ENCODE measurements around the gene ALDOB.

The ALDOB gene

DNA sequence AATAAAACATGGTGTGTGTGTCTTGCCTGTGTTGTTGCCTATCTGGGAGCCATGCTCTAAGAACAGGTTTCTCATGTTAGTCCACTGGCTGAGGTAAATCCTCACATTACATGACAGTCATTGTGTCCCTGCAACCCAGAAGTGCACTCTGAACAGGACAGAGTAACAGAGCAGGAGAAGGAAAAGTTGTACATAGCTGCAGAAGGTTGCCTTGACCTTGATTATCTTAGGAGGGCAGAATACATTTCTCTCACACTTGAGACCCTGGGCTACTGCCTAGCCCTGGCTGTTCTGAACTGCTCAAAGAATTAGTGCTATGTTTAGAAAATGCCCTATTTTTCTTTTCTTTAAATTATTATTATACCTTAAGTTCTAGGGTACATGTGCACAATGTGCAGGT is 20.0 kb downstream of the ALDOB start:
- H3K27ac ChIP-seq: no peak overlapping the region
- TF ChIP-seq, protein P1, sequence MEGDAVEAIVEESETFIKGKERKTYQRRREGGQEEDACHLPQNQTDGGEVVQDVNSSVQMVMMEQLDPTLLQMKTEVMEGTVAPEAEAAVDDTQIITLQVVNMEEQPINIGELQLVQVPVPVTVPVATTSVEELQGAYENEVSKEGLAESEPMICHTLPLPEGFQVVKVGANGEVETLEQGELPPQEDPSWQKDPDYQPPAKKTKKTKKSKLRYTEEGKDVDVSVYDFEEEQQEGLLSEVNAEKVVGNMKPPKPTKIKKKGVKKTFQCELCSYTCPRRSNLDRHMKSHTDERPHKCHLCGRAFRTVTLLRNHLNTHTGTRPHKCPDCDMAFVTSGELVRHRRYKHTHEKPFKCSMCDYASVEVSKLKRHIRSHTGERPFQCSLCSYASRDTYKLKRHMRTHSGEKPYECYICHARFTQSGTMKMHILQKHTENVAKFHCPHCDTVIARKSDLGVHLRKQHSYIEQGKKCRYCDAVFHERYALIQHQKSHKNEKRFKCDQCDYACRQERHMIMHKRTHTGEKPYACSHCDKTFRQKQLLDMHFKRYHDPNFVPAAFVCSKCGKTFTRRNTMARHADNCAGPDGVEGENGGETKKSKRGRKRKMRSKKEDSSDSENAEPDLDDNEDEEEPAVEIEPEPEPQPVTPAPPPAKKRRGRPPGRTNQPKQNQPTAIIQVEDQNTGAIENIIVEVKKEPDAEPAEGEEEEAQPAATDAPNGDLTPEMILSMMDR (conservative IDR thresholded peaks at IDR 0.05): no peak

DNA sequence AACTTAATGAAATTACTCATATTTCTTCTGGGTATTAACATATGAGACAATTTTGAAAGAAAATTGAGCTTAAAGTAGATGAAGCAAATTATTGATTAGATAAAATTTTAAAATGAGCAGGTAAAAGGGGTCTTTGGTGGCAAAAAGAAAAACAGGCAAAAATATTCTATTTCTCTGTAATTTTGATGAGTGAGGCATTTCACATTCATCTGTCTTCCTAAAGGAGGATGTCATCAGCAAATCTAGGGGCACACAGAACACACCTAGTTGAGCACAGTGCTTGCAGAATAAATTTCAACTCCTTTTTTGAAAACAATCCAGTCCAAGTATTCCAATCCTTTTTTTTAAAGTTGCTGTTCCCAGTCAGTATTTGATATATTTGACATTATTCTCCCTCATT is 20.7 kb downstream of the ALDOB start:
- TF ChIP-seq, protein P1 (conservative IDR thresholded peaks at IDR 0.05): no peak
- H3K27ac ChIP-seq: no peak overlapping the region

DNA sequence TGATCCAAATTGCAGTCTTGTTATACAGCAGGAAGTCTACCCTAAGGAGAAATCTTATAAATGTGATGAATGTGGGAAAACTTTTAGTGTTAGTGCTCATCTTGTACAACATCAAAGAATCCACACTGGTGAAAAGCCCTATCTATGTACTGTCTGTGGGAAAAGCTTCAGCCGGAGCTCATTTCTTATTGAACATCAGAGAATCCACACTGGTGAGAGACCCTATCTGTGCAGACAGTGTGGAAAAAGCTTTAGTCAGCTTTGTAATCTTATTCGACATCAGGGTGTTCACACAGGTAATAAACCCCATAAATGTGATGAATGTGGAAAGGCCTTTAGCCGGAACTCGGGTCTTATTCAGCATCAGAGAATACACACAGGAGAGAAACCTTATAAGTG is 26.5 kb downstream of the ALDOB start:
- H3K27ac ChIP-seq: no peak overlapping the region
- TF ChIP-seq, protein P1 (conservative IDR thresholded peaks at IDR 0.05): no peak

DNA sequence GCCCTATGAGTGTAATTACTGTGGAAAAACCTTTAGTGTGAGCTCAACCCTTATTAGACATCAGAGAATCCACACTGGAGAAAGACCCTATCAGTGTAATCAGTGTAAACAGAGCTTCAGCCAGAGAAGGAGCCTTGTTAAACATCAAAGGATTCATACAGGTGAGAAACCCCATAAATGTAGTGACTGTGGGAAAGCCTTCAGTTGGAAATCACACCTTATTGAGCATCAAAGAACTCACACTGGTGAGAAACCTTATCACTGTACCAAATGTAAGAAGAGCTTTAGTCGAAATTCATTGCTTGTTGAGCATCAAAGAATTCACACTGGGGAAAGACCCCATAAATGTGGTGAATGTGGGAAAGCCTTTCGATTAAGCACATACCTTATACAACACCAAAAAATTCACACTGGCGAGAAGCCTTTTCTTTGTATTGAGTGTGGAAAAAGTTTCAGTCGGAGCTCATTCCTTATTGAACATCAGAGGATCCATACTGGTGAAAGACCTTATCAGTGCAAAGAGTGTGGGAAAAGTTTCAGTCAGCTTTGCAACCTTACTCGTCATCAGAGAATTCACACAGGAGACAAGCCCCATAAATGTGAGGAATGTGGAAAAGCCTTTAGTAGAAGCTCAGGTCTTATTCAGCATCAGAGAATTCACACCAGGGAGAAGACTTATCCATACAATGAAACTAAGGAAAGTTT is 27.0 kb downstream of the ALDOB start:
- TF ChIP-seq, protein P1 (conservative IDR thresholded peaks at IDR 0.05): no peak
- no peak overlapping the region for H3K27ac ChIP-seq

DNA sequence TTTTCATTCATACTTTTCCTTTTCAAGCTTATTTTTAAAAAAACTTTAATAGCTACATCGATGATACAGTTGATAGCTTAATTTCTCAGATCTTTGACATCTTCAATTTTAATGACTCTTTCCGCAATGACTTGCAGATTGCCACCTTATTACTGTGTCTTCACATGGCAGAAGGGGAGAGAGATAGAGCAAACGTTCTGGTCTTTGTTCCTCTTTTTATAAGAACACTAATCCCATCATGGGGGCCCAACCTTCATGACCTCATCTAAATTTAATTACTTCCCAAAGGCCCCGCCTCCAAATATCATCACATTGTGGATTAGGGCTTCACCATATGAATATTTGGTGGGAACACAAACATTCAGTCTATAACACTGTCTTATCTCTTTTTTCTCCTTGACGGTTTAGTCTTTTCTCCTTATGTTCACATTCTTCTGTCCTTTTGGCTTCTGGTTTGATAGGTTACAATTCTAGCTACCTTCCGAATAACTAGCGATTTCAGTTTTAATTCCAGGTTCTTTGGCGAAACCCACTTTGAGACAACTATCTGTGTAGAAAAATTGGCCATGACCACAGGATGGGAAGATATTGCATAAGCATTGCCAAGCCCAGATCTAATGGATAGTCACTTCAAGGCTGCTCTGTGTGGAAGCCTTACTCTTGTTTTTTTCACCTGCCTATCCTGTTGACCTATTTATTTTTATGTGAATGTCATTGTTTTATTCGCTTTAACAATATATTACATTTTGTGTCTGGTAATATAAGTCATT is 31.9 kb downstream of the ALDOB start:
- TF ChIP-seq, protein P1 (conservative IDR thresholded peaks at IDR 0.05): no peak
- H3K27ac ChIP-seq: no peak overlapping the region

DNA sequence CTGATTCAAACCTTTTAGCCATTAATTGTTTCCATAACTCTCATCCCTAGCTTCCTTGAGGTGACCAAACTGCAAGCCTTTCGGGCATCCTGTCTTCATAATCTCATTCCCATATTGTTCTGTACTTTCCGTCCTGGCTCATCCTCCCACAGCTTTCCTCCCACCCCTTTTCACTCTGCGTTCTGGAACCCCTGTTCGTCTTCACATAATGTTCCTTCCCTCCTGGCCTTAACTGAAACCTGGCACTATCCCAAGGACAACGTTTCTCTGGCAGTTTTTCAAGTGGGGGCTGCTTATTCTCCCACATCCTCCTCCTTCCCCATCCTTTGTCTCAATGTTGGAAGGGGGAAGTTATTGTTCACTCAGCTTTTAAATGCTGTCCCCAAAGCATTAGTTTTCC is 35.5 kb downstream of the ALDOB start:
- H3K27ac ChIP-seq: no peak overlapping the region
- TF ChIP-seq, protein P1 (conservative IDR thresholded peaks at IDR 0.05): no peak

DNA sequence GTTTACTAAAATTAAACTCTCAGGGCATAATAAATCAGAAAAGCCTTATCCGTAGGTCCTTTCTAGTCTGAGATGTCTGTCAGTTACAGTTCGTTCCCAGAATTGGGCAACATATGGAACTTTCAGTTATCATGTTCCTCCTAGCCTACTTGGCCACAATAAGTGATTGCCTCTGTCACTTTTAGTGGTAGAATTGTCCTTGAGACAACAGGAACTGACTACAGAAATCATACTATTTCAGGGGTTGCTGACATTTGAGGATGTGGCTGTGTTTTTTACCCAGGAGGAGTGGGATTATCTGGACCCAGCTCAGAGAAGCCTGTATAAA is 36.0 kb downstream of the ALDOB start:
- peak overlapping the region; percentile 80; the same call in 1 of the 2 replicates for H3K27ac ChIP-seq
- TF ChIP-seq, protein P1 (conservative IDR thresholded peaks at IDR 0.05): no peak

Data from VCaP (cell line).